Measurements from ENCODE around the gene SKIDA1. TPM values are rescaled to one million over a fixed set of nuclear protein-coding genes. Genes with fewer than 3 reads are reported as not detected.

The SKIDA1 gene
- total and polyA plus RNA-seq, 2 experiments from 2014 or later = 1.5 to 3.5 TPM

GRCh38 chr10:21534604-21535493, 9.4 kb upstream of the SKIDA1 start (continued):
- TF ChIP-seq EZH2 (IDR thresholded peaks at IDR 0.05; ENCODE audit: low read depth, unreplicated experiment) (no peak), REST (IDR thresholded peaks at IDR 0.05; ENCODE audit: unreplicated experiment) (no peak), CTCF (conservative IDR thresholded peaks at IDR 0.05; ENCODE audit: low read depth in 2 of 2) (no peak), POLR2AphosphoS5 (IDR thresholded peaks at IDR 0.05; ENCODE audit: low read depth) (no peak), NANOG (IDR thresholded peaks at IDR 0.05; ENCODE audit: borderline replicate concordance) (no peak), ZNF114 (CRISPR knock-in tag; IDR thresholded peaks at IDR 0.05) (no peak), ZNF331 (CRISPR knock-in tag; IDR thresholded peaks at IDR 0.05; ENCODE audit: low read depth) (no peak), EZH2phosphoT487 (IDR thresholded peaks at IDR 0.05; ENCODE audit: unreplicated experiment) (no peak), CREB1 (CRISPR knock-in tag; IDR thresholded peaks at IDR 0.05; ENCODE audit: low read depth) (no peak), JUNB (IDR thresholded peaks at IDR 0.05; ENCODE audit: unreplicated experiment) (no peak)
- TF ChIP-seq, protein P1, sequence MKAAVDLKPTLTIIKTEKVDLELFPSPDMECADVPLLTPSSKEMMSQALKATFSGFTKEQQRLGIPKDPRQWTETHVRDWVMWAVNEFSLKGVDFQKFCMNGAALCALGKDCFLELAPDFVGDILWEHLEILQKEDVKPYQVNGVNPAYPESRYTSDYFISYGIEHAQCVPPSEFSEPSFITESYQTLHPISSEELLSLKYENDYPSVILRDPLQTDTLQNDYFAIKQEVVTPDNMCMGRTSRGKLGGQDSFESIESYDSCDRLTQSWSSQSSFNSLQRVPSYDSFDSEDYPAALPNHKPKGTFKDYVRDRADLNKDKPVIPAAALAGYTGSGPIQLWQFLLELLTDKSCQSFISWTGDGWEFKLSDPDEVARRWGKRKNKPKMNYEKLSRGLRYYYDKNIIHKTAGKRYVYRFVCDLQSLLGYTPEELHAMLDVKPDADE (IDR thresholded peaks at IDR 0.05) = no peak

GRCh38 chr10:21534280-21534586, 8.8 kb upstream of the SKIDA1 start:
- Histone ChIP-seq H3K4me3 (peak overlapping the region; percentile 75), H3K27me3 (ENCODE audit: insufficient read depth) (no peaks in the 10 kb centered on the region), H3K27ac (ENCODE audit: low read depth) (no peak overlapping the region), H3K79me2 (replicated peaks; ENCODE audit: insufficient read depth) (peaks cover 45% of the 10 kb centered on the region), H2AFZ (no peak overlapping the region), H4K20me1 (replicated peaks; ENCODE audit: insufficient read depth) (peaks cover 10% of the 10 kb centered on the region), H3K4me2 (peak overlapping the region; percentile 70; the same call in 1 of the 2 replicates), H3K36me3 (ENCODE audit: insufficient read depth) (peaks cover 12% of the 10 kb centered on the region), H3K4me1 (ENCODE audit: insufficient read depth) (peaks cover 46% of the 10 kb centered on the region), H3K9me2 (ENCODE audit: insufficient read depth) (no peaks in the 10 kb centered on the region), H3F3A (replicated peaks; ENCODE audit: low read depth) (0 out of 2 replicates have a peak, but pooled peaks cover 7% of the 10 kb centered on the region)
- Mint-ChIP-seq H3K9me3 (no peaks in the 10 kb centered on the region), H3K4me1 (peaks cover 29% of the 10 kb centered on the region), H3K4me3 (peak overlapping the region; percentile 86), H3K27me3 (ENCODE audit: insufficient read depth, low read depth, poor library complexity) (peaks cover 12% of the 10 kb centered on the region), H3K36me3 (ENCODE audit: low read depth) (peaks cover 32% of the 10 kb centered on the region), H3K27ac (0 out of 2 replicates have a peak overlapping the region, but pooled peaks have one; percentile 83)
- ATAC-seq (no peak; the same call in 2 of the 3 replicates), DNase-seq (ENCODE audit: low spot score) (no peak)
- TF ChIP-seq POLR2AphosphoS5 (IDR thresholded peaks at IDR 0.05; ENCODE audit: low read depth) (no peak), ZNF331 (CRISPR knock-in tag; IDR thresholded peaks at IDR 0.05; ENCODE audit: low read depth) (no peak), CREB1 (CRISPR knock-in tag; IDR thresholded peaks at IDR 0.05; ENCODE audit: low read depth) (no peak; the same call in none of the 2 replicates), EZH2 (IDR thresholded peaks at IDR 0.05; ENCODE audit: low read depth, unreplicated experiment) (no peak), STAT1 (IDR thresholded peaks at IDR 0.05; ENCODE audit: unreplicated experiment) (no peak), REST (IDR thresholded peaks at IDR 0.05; ENCODE audit: unreplicated experiment) (no peak), NANOG (IDR thresholded peaks at IDR 0.05; ENCODE audit: borderline replicate concordance) (no peak)
